ENCODE results near the gene SECISBP2.

GRCh38 chr9:89278997-89279739 lies 39.1 kb upstream of the SECISBP2 start:
- TF ChIP-seq CTCF (IDR thresholded peaks at IDR 0.05) (peak; percentile 79), EZH2 (IDR thresholded peaks at IDR 0.05; ENCODE audit: borderline replicate concordance, insufficient read depth, low read depth, low read length, poor library complexity, severe bottlenecking) (no peak)
